Esophagus squamous epithelium (tissue), 4 donors: ENCODE results near the gene GPR137B.

Experiments used
- POLR2A ChIP-seq, 4 donors: fragments of 450-650 bp; IDR thresholded peaks; one replicate each; pipeline ENCODE4 v1.6.1; 2017; ENCODE audit warnings: antibody characterized with exemption in 4 of 4, mild to moderate bottlenecking in 4 of 4, moderate library complexity in 3 of 4
- TF ChIP-seq, protein P1 (sequence below), 6 experiments: fragments of 450-650 bp in 4 of 6; fragments of 200-600 bp in 2 of 6; sonication (generic) in 2 of 6; IDR thresholded peaks; one replicate each; pipeline ENCODE4 v1.5.1; 2016 to 2019; ENCODE audit warnings: antibody characterized with exemption in 6 of 6, mild to moderate bottlenecking in 4 of 6, moderate library complexity in 4 of 6

DNA sequence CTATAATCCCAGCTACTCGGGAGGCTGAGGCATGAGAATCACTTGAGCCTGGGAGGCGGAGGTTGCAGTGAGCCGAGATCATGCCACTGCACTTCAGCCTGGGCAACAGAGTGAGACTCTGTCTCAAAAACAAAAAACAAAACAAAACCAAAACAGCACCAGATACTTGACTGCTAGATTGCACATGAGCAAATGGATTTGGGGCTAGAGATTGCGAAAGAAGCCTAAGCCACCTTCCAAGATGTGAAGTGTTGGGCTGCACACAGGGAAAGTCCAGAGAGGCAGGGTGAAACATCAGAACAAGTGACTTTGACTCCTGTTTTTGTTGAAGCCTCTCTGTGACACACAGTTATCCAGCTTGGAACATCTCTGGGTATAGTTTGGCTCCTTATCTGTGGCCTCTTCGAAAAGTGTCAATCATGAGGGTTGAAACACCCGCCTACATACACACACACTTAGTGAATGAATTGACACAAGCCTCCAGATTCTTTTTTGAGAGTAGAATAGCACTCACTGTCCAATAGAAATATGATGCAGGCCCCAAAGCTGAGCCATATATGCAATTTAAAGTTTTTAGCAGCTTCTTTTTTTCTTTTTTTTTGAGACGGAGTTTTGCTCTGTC is 34.2 kb upstream of the GPR137B start:
- TF ChIP-seq POLR2A (IDR thresholded peaks at IDR 0.05), result no peak
- TF ChIP-seq, protein P1, sequence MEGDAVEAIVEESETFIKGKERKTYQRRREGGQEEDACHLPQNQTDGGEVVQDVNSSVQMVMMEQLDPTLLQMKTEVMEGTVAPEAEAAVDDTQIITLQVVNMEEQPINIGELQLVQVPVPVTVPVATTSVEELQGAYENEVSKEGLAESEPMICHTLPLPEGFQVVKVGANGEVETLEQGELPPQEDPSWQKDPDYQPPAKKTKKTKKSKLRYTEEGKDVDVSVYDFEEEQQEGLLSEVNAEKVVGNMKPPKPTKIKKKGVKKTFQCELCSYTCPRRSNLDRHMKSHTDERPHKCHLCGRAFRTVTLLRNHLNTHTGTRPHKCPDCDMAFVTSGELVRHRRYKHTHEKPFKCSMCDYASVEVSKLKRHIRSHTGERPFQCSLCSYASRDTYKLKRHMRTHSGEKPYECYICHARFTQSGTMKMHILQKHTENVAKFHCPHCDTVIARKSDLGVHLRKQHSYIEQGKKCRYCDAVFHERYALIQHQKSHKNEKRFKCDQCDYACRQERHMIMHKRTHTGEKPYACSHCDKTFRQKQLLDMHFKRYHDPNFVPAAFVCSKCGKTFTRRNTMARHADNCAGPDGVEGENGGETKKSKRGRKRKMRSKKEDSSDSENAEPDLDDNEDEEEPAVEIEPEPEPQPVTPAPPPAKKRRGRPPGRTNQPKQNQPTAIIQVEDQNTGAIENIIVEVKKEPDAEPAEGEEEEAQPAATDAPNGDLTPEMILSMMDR (IDR thresholded peaks at IDR 0.05), result no peak
